ENCODE results near the gene MOCOS.
"Not testable (repeated sequence)": the region's sequence is repeated elsewhere in the genome, so short reads cannot be mapped to it uniquely, and the experiment has no call there.

Gene MOCOS

DNA sequence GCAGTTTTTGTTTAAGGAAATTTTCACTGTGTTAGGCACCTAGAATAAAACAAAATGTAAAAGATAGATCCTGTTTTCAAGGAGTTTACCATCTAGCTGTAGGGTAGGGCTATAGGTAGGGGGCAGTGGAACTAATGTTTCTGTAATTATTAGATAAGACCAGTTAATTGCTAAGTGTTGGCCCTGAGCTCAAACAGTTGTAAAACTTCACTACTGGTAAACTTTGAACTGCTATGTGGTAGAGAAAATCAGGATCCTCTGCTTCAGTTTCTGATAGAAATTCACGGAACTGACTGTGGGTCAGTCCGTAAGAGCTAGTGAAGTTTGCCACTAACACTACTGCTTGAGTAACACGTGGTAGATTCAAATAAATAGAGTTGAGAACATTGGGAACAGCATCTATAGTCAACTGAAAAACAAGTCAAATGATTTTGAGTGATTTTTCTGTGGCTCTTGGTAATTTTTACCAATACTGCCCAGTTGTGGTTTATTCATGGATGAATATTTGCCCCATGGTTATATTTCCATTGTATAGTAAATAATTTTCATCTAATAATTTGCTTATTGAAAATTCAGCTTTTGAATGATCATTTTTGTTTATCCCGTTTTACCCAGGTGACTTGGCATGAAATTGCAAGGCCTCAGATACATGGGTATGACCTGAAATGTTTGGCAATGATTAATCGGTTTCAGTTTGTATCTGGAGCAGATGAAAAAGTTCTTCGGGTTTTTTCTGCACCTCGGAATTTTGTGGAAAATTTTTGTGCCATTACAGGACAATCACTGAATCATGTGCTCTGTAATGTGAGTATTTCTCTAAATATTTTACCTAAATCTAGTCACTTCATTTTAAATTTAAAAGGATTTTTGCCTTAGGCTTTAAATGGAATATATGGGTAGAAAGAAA is 31.2 kb upstream of the MOCOS start:
- Histone ChIP-seq H3K9me3 (ENCODE audit: control insufficient read depth, low read length) (no peaks in the 10 kb centered on the region), H3K4me1 (ENCODE audit: control insufficient read depth, insufficient read depth, low read length, poor library complexity, severe bottlenecking) (no peaks in the 10 kb centered on the region), H3K36me3 (ENCODE audit: control insufficient read depth, insufficient read depth, low read length) (peaks cover 64% of the 10 kb centered on the region), H3K4me3 (ENCODE audit: insufficient read depth, low read depth, low read length, poor library complexity, severe bottlenecking) (no peak overlapping the region), H3K27me3 (replicated peaks; ENCODE audit: control insufficient read depth, insufficient read depth, low read length, poor library complexity, severe bottlenecking) (no peaks in the 10 kb centered on the region), H3K27ac (ENCODE audit: insufficient read depth, low read length, poor library complexity, severe bottlenecking) (no peak overlapping the region)
- no peak for DNase-seq

- H3K4me3 ChIP-seq (ENCODE audit: insufficient read depth, low read depth, low read length, poor library complexity, severe bottlenecking): no peak overlapping the region
- no peaks in the 10 kb centered on the region for H3K4me1 ChIP-seq (ENCODE audit: control insufficient read depth, insufficient read depth, low read length, poor library complexity, severe bottlenecking)
- H3K27me3 ChIP-seq (replicated peaks; ENCODE audit: control insufficient read depth, insufficient read depth, low read length, poor library complexity, severe bottlenecking): no peaks in the 10 kb centered on the region
- H3K36me3 ChIP-seq (ENCODE audit: control insufficient read depth, insufficient read depth, low read length): peaks cover 74% of the 10 kb centered on the region
- no peaks in the 10 kb centered on the region for H3K9me3 ChIP-seq (ENCODE audit: control insufficient read depth, low read length)
- no peak for DNase-seq
- H3K27ac ChIP-seq (ENCODE audit: insufficient read depth, low read length, poor library complexity, severe bottlenecking): no peak overlapping the region
Measured at GRCh38 chr18:36157441-36157840, 29.9 kb upstream of the MOCOS start.

DNA sequence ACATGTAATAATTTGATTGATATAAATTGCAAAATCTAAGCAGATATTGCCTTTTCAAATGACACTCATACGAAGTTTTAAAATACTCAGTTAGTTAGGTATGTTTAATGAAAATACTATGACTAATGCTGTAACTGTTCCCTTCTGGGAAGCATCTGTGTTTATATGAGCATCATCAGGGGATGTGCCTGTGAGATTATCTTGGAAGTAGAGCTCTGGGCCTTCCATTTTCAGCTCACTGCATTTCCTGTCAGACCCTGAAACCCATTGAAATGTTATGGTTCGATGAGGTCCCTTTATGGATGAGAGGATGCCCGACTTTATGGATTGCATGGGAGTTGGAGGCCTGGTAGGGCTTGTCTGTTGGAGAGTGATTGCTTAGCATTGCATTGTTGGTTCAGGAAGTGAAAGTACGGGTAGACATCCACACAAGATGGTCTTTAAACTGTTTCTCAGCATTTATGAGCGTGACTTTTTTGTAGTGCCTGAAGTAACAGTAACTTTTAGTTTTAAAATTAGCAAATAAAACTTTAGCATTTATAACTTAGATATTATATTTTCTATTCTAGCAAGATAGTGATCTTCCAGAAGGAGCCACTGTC is 28.9 kb upstream of the MOCOS start:
- no peaks in the 10 kb centered on the region for H3K27me3 ChIP-seq (replicated peaks; ENCODE audit: control insufficient read depth, insufficient read depth, low read length, poor library complexity, severe bottlenecking)
- no peak for DNase-seq
- no peaks in the 10 kb centered on the region for H3K9me3 ChIP-seq (ENCODE audit: control insufficient read depth, low read length)
- no peak overlapping the region for H3K27ac ChIP-seq (ENCODE audit: insufficient read depth, low read length, poor library complexity, severe bottlenecking)
- peaks cover 76% of the 10 kb centered on the region for H3K36me3 ChIP-seq (ENCODE audit: control insufficient read depth, insufficient read depth, low read length)
- no peak overlapping the region for H3K4me3 ChIP-seq (ENCODE audit: insufficient read depth, low read depth, low read length, poor library complexity, severe bottlenecking)
- H3K4me1 ChIP-seq (ENCODE audit: control insufficient read depth, insufficient read depth, low read length, poor library complexity, severe bottlenecking): no peaks in the 10 kb centered on the region

- no peaks in the 10 kb centered on the region for H3K9me3 ChIP-seq (ENCODE audit: control insufficient read depth, low read length)
- DNase-seq: no peak
- H3K36me3 ChIP-seq (ENCODE audit: control insufficient read depth, insufficient read depth, low read length): peaks cover 76% of the 10 kb centered on the region
Measured at GRCh38 chr18:36160959-36161371, 26.3 kb upstream of the MOCOS start.

GRCh38 chr18:36162981-36163380 is 24.3 kb upstream of the MOCOS start:
- H3K4me1 ChIP-seq (ENCODE audit: control insufficient read depth, insufficient read depth, low read length, poor library complexity, severe bottlenecking): no peaks in the 10 kb centered on the region
- H3K4me3 ChIP-seq (ENCODE audit: insufficient read depth, low read depth, low read length, poor library complexity, severe bottlenecking): no peak overlapping the region
- no peak for DNase-seq
- H3K36me3 ChIP-seq (ENCODE audit: control insufficient read depth, insufficient read depth, low read length): peaks cover 64% of the 10 kb centered on the region
- H3K27me3 ChIP-seq (replicated peaks; ENCODE audit: control insufficient read depth, insufficient read depth, low read length, poor library complexity, severe bottlenecking): no peaks in the 10 kb centered on the region
- no peak overlapping the region for H3K27ac ChIP-seq (ENCODE audit: insufficient read depth, low read length, poor library complexity, severe bottlenecking)
- no peaks in the 10 kb centered on the region for H3K9me3 ChIP-seq (ENCODE audit: control insufficient read depth, low read length)

More at GRCh38 chr18:36160959-36161371, 26.3 kb upstream of the MOCOS start:
- H3K4me1 ChIP-seq (ENCODE audit: control insufficient read depth, insufficient read depth, low read length, poor library complexity, severe bottlenecking): no peaks in the 10 kb centered on the region
- H3K4me3 ChIP-seq (ENCODE audit: insufficient read depth, low read depth, low read length, poor library complexity, severe bottlenecking): no peak overlapping the region
- no peak overlapping the region for H3K27ac ChIP-seq (ENCODE audit: insufficient read depth, low read length, poor library complexity, severe bottlenecking)
- H3K27me3 ChIP-seq (replicated peaks; ENCODE audit: control insufficient read depth, insufficient read depth, low read length, poor library complexity, severe bottlenecking): no peaks in the 10 kb centered on the region

- H3K9me3 ChIP-seq (ENCODE audit: control insufficient read depth, low read length): no peaks in the 10 kb centered on the region
- no peak overlapping the region for H3K27ac ChIP-seq (ENCODE audit: insufficient read depth, low read length, poor library complexity, severe bottlenecking)
- no peaks in the 10 kb centered on the region for H3K27me3 ChIP-seq (replicated peaks; ENCODE audit: control insufficient read depth, insufficient read depth, low read length, poor library complexity, severe bottlenecking)
- DNase-seq: no peak
- no peaks in the 10 kb centered on the region for H3K4me1 ChIP-seq (ENCODE audit: control insufficient read depth, insufficient read depth, low read length, poor library complexity, severe bottlenecking)
- no peak overlapping the region for H3K4me3 ChIP-seq (ENCODE audit: insufficient read depth, low read depth, low read length, poor library complexity, severe bottlenecking)
- H3K36me3 ChIP-seq (ENCODE audit: control insufficient read depth, insufficient read depth, low read length): peaks cover 49% of the 10 kb centered on the region
Measured at GRCh38 chr18:36167692-36168218, 19.5 kb upstream of the MOCOS start.

DNA sequence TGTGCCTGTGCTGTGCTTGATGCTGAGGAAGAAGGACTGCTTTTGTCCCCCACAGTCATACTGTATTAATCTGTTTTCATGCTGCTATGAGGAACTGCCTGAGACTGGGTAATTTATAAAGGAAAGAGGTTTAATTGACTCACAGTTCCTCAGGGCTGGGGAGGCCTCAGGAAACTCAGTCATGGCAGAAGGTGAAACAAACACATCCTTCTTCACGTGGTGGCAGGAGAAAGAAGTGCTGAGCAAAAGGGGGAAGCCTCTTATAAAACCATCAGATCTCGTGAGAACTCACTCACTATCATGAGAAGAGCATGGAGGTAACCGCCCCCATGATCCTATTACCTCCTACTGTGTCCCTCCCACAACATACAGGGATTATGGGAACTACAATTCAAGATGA is 19.0 kb upstream of the MOCOS start:
- DNase-seq; H3K27ac ChIP-seq (ENCODE audit: insufficient read depth, low read length, poor library complexity, severe bottlenecking): not testable (repeated sequence)
- H3K36me3 ChIP-seq (ENCODE audit: control insufficient read depth, insufficient read depth, low read length): peaks cover 54% of the 10 kb centered on the region

DNA sequence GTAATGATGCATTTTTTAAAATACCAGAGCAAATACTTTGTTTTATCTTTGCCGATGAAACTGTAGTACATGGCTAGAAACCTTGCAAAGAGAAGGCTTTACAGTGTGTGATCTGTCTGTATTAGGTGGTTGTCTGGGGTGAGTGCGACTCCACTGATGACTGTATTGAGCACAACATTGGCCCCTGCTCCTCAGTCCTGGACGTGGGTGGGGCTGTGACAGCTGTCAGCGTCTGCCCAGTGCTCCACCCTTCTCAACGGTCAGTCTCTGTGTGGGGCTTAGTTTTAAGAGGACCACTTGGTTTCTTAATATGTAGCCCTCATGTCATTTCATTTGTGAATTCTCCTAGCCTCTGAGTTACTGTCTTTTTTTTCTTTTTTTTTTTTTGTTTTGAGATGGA is 17.4 kb upstream of the MOCOS start:
- no peaks in the 10 kb centered on the region for H3K4me1 ChIP-seq (ENCODE audit: control insufficient read depth, insufficient read depth, low read length, poor library complexity, severe bottlenecking)
- H3K9me3 ChIP-seq (ENCODE audit: control insufficient read depth, low read length): no peaks in the 10 kb centered on the region
- H3K27ac ChIP-seq (ENCODE audit: insufficient read depth, low read length, poor library complexity, severe bottlenecking): no peak overlapping the region
- no peak for DNase-seq
- H3K4me3 ChIP-seq (ENCODE audit: insufficient read depth, low read depth, low read length, poor library complexity, severe bottlenecking): no peak overlapping the region
- peaks cover 57% of the 10 kb centered on the region for H3K36me3 ChIP-seq (ENCODE audit: control insufficient read depth, insufficient read depth, low read length)
- no peaks in the 10 kb centered on the region for H3K27me3 ChIP-seq (replicated peaks; ENCODE audit: control insufficient read depth, insufficient read depth, low read length, poor library complexity, severe bottlenecking)

More for the DNA sequence above, 19.0 kb upstream of the MOCOS start:
- H3K27me3 ChIP-seq (replicated peaks; ENCODE audit: control insufficient read depth, insufficient read depth, low read length, poor library complexity, severe bottlenecking); H3K4me1 ChIP-seq (ENCODE audit: control insufficient read depth, insufficient read depth, low read length, poor library complexity, severe bottlenecking); H3K4me3 ChIP-seq (ENCODE audit: insufficient read depth, low read depth, low read length, poor library complexity, severe bottlenecking); H3K9me3 ChIP-seq (ENCODE audit: control insufficient read depth, low read length): not testable (repeated sequence)

- Histone ChIP-seq H3K4me1 (ENCODE audit: control insufficient read depth, insufficient read depth, low read length, poor library complexity, severe bottlenecking) (no peaks in the 10 kb centered on the region), H3K27ac (ENCODE audit: insufficient read depth, low read length, poor library complexity, severe bottlenecking) (no peak overlapping the region), H3K4me3 (ENCODE audit: insufficient read depth, low read depth, low read length, poor library complexity, severe bottlenecking) (no peak overlapping the region), H3K27me3 (replicated peaks; ENCODE audit: control insufficient read depth, insufficient read depth, low read length, poor library complexity, severe bottlenecking) (no peaks in the 10 kb centered on the region), H3K9me3 (ENCODE audit: control insufficient read depth, low read length) (no peaks in the 10 kb centered on the region), H3K36me3 (ENCODE audit: control insufficient read depth, insufficient read depth, low read length) (peaks cover 45% of the 10 kb centered on the region)
- DNase-seq: no peak
Measured at GRCh38 chr18:36175481-36175880, 11.8 kb upstream of the MOCOS start.

DNA sequence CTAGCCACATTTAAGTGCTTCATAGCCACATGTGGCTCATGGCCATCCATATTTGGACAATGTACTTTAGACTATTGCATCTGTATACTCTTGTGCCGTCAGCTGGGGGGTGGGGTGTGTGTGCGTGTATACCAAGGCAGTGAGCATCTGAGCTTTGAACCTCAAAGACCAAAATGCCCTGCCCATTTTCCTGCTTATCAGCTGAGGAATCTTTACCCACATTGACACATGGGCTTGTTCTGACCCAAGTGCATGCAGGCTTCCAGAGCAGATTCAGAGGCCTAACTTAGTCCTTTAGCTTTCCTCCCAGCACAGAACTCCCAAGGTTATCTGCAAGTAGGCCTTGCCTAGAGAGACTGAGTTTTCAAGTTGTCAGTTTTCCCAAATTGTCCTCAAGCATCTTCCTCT is 11.1 kb upstream of the MOCOS start:
- Histone ChIP-seq H3K27me3 (replicated peaks; ENCODE audit: control insufficient read depth, insufficient read depth, low read length, poor library complexity, severe bottlenecking) (no peaks in the 10 kb centered on the region), H3K27ac (ENCODE audit: insufficient read depth, low read length, poor library complexity, severe bottlenecking) (no peak overlapping the region), H3K36me3 (ENCODE audit: control insufficient read depth, insufficient read depth, low read length) (peaks cover 40% of the 10 kb centered on the region), H3K4me3 (ENCODE audit: insufficient read depth, low read depth, low read length, poor library complexity, severe bottlenecking) (no peak overlapping the region), H3K9me3 (ENCODE audit: control insufficient read depth, low read length) (no peaks in the 10 kb centered on the region), H3K4me1 (ENCODE audit: control insufficient read depth, insufficient read depth, low read length, poor library complexity, severe bottlenecking) (no peaks in the 10 kb centered on the region)
- DNase-seq: no peak
